HCT116 (cell line): ENCODE results near the gene ACY1. TPM values are rescaled to one million over a fixed set of nuclear protein-coding genes. Genes with fewer than 3 reads are reported as not detected.

Source experiments
- ATAC-seq: fragments of 200-7000 bp; cut with Tn5 transposase; 2 replicates; pipeline ENCODE4 v1.9.1; 2020; ENCODE audit warnings: mild to moderate bottlenecking, moderate library complexity
- BruUV-seq: library from RNA; stranded (reverse); fragments of 400-500 nt; replicated peaks from 2 replicates; lab custom pipeline; 2021; lab: Mats Ljungman, UMichigan
- CTCF ChIA-PET: fragments of 300-600 bp; sonication (Branson Sonifier 250); formaldehyde crosslinking; loops from one replicate; lab custom pipeline; 2021; ENCODE audit warnings: antibody characterized with exemption; lab: Charles Lee
- POLR2A ChIA-PET: fragments of 300-600, 350-600 bp; sonication (Branson Sonifier 250); formaldehyde crosslinking; loops from one replicate; lab custom pipeline; 2021; ENCODE audit warnings: antibody characterized with exemption; lab: Charles Lee
- RAD21 ChIA-PET, 2 experiments: fragments of 300-600 bp; sonication (Branson Sonifier 250); formaldehyde crosslinking; loops; one replicate each; lab custom pipeline; 2023; ENCODE audit warnings: low total read pairs in 2 of 2; ENCODE audit not compliant: uncharacterized antibody in 2 of 2, unreplicated experiment in 2 of 2, low non-redundant PET in 1 of 2; lab: Charles Lee
- DNase-seq: peaks from one replicate; pipeline ENCODE4 v3.0.0-alpha.2; 2010; ENCODE audit warnings: low read depth, low spot score
- H2AFZ ChIP-seq: fragments of 200-600 bp; shearing (Covaris generic), sonication (generic); 2 replicates; pipeline ENCODE4 v1.6.1; 2017; ENCODE audit warnings: low read depth, mixed run types, mixed read lengths, antibody characterized with exemption, low read length; ENCODE audit not compliant: poor library complexity, severe bottlenecking
- H3K27ac ChIP-seq: 2 replicates; pipeline ENCODE4 v1.5.1; 2012; ENCODE audit warnings: low read depth, low read length
- H3K27me3 ChIP-seq: fragments of 200-600 bp; sonication (generic); 2 replicates; pipeline ENCODE4 v1.6.1; 2016; ENCODE audit warnings: mixed run types, low read length, mixed read lengths; ENCODE audit not compliant: insufficient read depth
- H3K36me3 ChIP-seq, 2 experiments: fragments of 200-500 bp in 1 of 2; fragments of 200-600 bp in 1 of 2; sonication (Bioruptor generic) in 1 of 2; sonication (generic) in 1 of 2; 2 replicates each; pipeline versions ENCODE4 v1.5.1 to v1.6.1; 2014 to 2016; ENCODE audit warnings: low read length in 2 of 2, inconsistent platforms in 1 of 2, mixed read lengths in 1 of 2, mixed run types in 1 of 2; ENCODE audit not compliant: insufficient read depth in 2 of 2, control insufficient read depth in 1 of 2
- H3K4me1 ChIP-seq, 2 experiments: fragments of 200-600 bp in 1 of 2; sonication (generic) in 1 of 2; 2 replicates each; pipeline versions ENCODE4 v1.5.1 to v1.6.1; 2012 to 2017; ENCODE audit warnings: low read length in 2 of 2, inconsistent platforms in 1 of 2, mild to moderate bottlenecking in 1 of 2, mixed read lengths in 1 of 2, mixed run types in 1 of 2, moderate library complexity in 1 of 2; ENCODE audit not compliant: insufficient read depth in 2 of 2, control insufficient read depth in 1 of 2
- H3K4me2 ChIP-seq: fragments of 200-600 bp; sonication (generic); 2 replicates; pipeline ENCODE4 v1.6.1; 2017; ENCODE audit warnings: mixed run types, low read length, mixed read lengths
- H3K4me3 ChIP-seq, 2 experiments: fragments of 200-600 bp in 1 of 2; sonication (generic) in 1 of 2; replicated peaks in 1 of 2; 2 replicates each; pipeline ENCODE4 v1.5.1; 2011 to 2016; ENCODE audit warnings: low read length in 2 of 2, control low read depth in 1 of 2, low read depth in 1 of 2, mild to moderate bottlenecking in 1 of 2, mixed read lengths in 1 of 2, mixed run types in 1 of 2
- H3K79me2 ChIP-seq: fragments of 200-600 bp; sonication (generic); 2 replicates; pipeline ENCODE4 v1.6.1; 2017; ENCODE audit warnings: mild to moderate bottlenecking, mixed run types, low read length, moderate library complexity, mixed read lengths; ENCODE audit not compliant: insufficient read depth
- H3K9ac ChIP-seq: fragments of 200-600 bp; sonication (generic); 2 replicates; pipeline ENCODE4 v1.6.1; 2016; ENCODE audit warnings: low read length, mixed read lengths
- H3K9me2 ChIP-seq: fragments of 200-600 bp; sonication (generic), shearing (Covaris generic); 2 replicates; pipeline ENCODE4 v1.6.1; 2017; ENCODE audit warnings: mixed run types, mild to moderate bottlenecking, moderate library complexity; ENCODE audit not compliant: insufficient read depth
- H3K9me3 ChIP-seq, 2 experiments: fragments of 200-500 bp in 1 of 2; fragments of 200-600 bp in 1 of 2; sonication (Bioruptor generic) in 1 of 2; sonication (generic) in 1 of 2; 2 replicates each; pipeline ENCODE4 v1.6.1; 2014 to 2017; ENCODE audit warnings: low read length in 2 of 2, mixed read lengths in 2 of 2, inconsistent platforms in 1 of 2, low read depth in 1 of 2, mild to moderate bottlenecking in 1 of 2, mixed run types in 1 of 2, moderate library complexity in 1 of 2; ENCODE audit not compliant: control insufficient read depth in 1 of 2, insufficient read depth in 1 of 2
- H4K20me1 ChIP-seq: fragments of 200-600 bp; sonication (generic), shearing (Covaris generic); 2 replicates; pipeline ENCODE4 v1.6.1; 2017; ENCODE audit warnings: mixed run types, mild to moderate bottlenecking, moderate library complexity; ENCODE audit not compliant: insufficient read depth
- ATF3 ChIP-seq: IDR thresholded peaks from 2 replicates; pipeline ENCODE4 v1.6.1; 2012
- CTCF ChIP-seq, 3 experiments: fragments of 200-600 bp in 1 of 3; sonication (generic) in 1 of 3; IDR thresholded peaks in 2 of 3; conservative IDR thresholded peaks in 1 of 3; 2 replicates each; pipeline ENCODE4 v1.5.1; 2012 to 2017; ENCODE audit warnings: low read depth in 2 of 3, low read length in 2 of 3, antibody characterized with exemption in 1 of 3, borderline replicate concordance in 1 of 3, control low read depth in 1 of 3, mild to moderate bottlenecking in 1 of 3, mixed read lengths in 1 of 3, mixed run types in 1 of 3, moderate library complexity in 1 of 3; ENCODE audit not compliant: insufficient read depth in 1 of 3
- EGR1 ChIP-seq: IDR thresholded peaks from 2 replicates; pipeline ENCODE4 v1.6.1; 2012; ENCODE audit warnings: low read depth
- ELF1 ChIP-seq: IDR thresholded peaks from 2 replicates; pipeline ENCODE4 v1.6.1; 2012; ENCODE audit warnings: low read depth, borderline replicate concordance
- EZH2phosphoT487 ChIP-seq: fragments of 200-600 bp; IDR thresholded peaks from 2 replicates; pipeline ENCODE4 v1.6.1; 2018; ENCODE audit warnings: antibody characterized with exemption, borderline replicate concordance
- FOSL1 ChIP-seq: IDR thresholded peaks from 2 replicates; pipeline ENCODE4 v1.6.1; 2012; ENCODE audit warnings: low read depth
- JUND ChIP-seq: IDR thresholded peaks from 2 replicates; pipeline ENCODE4 v1.6.1; 2012
- POLR2AphosphoS5 ChIP-seq: IDR thresholded peaks from 2 replicates; pipeline ENCODE4 v1.6.1; 2011; ENCODE audit warnings: mild to moderate bottlenecking, low read depth, low read length, moderate library complexity
- RAD21 ChIP-seq: IDR thresholded peaks from 2 replicates; pipeline ENCODE4 v1.6.1; 2012; ENCODE audit warnings: low read depth, mild to moderate bottlenecking
- SIN3A ChIP-seq: IDR thresholded peaks from 2 replicates; pipeline ENCODE4 v1.6.1; 2012; ENCODE audit warnings: low read depth
- SRF ChIP-seq: IDR thresholded peaks from 2 replicates; pipeline ENCODE4 v1.6.1; 2012; ENCODE audit warnings: low read depth
- YY1 ChIP-seq: IDR thresholded peaks from 2 replicates; pipeline ENCODE4 v1.6.1; 2011; ENCODE audit warnings: low read length, low read depth, moderate library complexity, mild to moderate bottlenecking; ENCODE audit not compliant: insufficient replicate concordance; ENCODE audit errors: extremely low read depth
- ZFX ChIP-seq: fragments of 450-650 bp; IDR thresholded peaks from 2 replicates; pipeline ENCODE4 v1.6.1; 2017
- ZNF274 ChIP-seq: fragments of 200-500 bp; sonication (Bioruptor generic); IDR thresholded peaks from 2 replicates; pipeline ENCODE4 v1.6.1; 2014; ENCODE audit warnings: mild to moderate bottlenecking, low read depth, low read length, inconsistent platforms
- intact Hi-C: fragments of 100-400 bp; cut with micrococcal nuclease; formaldehyde crosslinking; loops from 2 replicates; pipeline ENCODE4 v1.10.0; 2022
- total RNA-seq: library from RNA; stranded (reverse); gene quantifications from one replicate; pipeline ENCODE4 v1.2.1, GENCODE V29; 2021; ENCODE audit not compliant: unreplicated experiment

Gene ACY1
- total RNA-seq, 1 experiment from 2014 or later: 73.2 TPM

- H3K9ac ChIP-seq: peak overlapping the region; percentile 91
- H2AFZ ChIP-seq: no peak overlapping the region
- H3K9me3 ChIP-seq: no peaks in the 10 kb centered on the region
- TF ChIP-seq FOSL1: no peak
- no peak for TF ChIP-seq YY1
- no peak for TF ChIP-seq EZH2phosphoT487
- H3K4me3 ChIP-seq: peak overlapping the region; percentile 82 to 100
- no peaks in the 10 kb centered on the region for H3K9me2 ChIP-seq
- CTCF ChIA-PET: no interaction called here
- intact Hi-C loops: no loop called here
- no peaks in the 10 kb centered on the region for H3K27me3 ChIP-seq
- DNase-seq (no peak), ATAC-seq (no peak)
- H3K27ac ChIP-seq: peak overlapping the region; percentile 88
- peaks cover 13 to 46% of the 10 kb centered on the region in 2 experiments for H3K4me1 ChIP-seq
- H3K4me2 ChIP-seq: peak overlapping the region; percentile 95
- H3K36me3 ChIP-seq: peaks cover 15 to 29% of the 10 kb centered on the region in 2 experiments
- peaks cover 30% of the 10 kb centered on the region for H3K79me2 ChIP-seq
- no peaks in the 10 kb centered on the region; the same call in 1 of the 2 replicates for H4K20me1 ChIP-seq
- RAD21 ChIA-PET: interaction anchor here (0.6 to 1.3 kb wide), 2 partner anchors 27 to 53 kb away, joined by 3 to 6 read pairs; partner anchors contain the start of gene RRP9 (in 1 of the 2)
- POLR2A ChIA-PET: interaction anchor here (1.8 to 5.1 kb wide), 4 partner anchors 11 to 160 kb away, joined by 10 to 31 read pairs (median 22); partner anchors contain the start of genes ACY1, PARP3, POC1A and RRP9
- no TSS peak for BruUV-seq
Observed at GRCh38 chr3:51994530-51994929, 11.2 kb downstream of the ACY1 start.

- Histone ChIP-seq H4K20me1 (no peaks in the 10 kb centered on the region; the same call in 1 of the 2 replicates), H3K4me1 (peaks cover 13 to 46% of the 10 kb centered on the region in 2 experiments), H3K36me3 (peaks cover 15 to 29% of the 10 kb centered on the region in 2 experiments), H3K9me2 (no peaks in the 10 kb centered on the region), H3K27ac (peak within 1 kb of the TSS; percentile 88), H3K4me2 (peak within 1 kb of the TSS; percentile 95), H3K9me3 (no peaks in the 10 kb centered on the region), H3K27me3 (no peaks in the 10 kb centered on the region), H3K79me2 (peaks cover 30% of the 10 kb centered on the region), H3K9ac (peak within 1 kb of the TSS; percentile 91), H2AFZ (no peak within 1 kb of the TSS), H3K4me3 (peak within 1 kb of the TSS; percentile 82 to 100)
- ChIA-PET CTCF (interaction anchor here (1.0 to 1.2 kb wide), 2 partner anchors 12 to 52 kb away, joined by 4 to 7 read pairs; partner anchors contain the start of gene ACY1), POLR2A (interaction anchor here (0.5 to 5.1 kb wide), 20 partner anchors 9 to 389 kb away, joined by 3 to 31 read pairs (median 4); partner anchors contain the start of genes ABHD14B, ACY1, DUSP7 and PARP3), RAD21 (interaction anchor here in 1 of 2 experiments (0.6 to 1.3 kb wide), 3 partner anchors 54 to 281 kb away, joined by 3 to 4 read pairs (median 3); partner anchors contain the start of genes PARP3 and RRP9)
- ATAC-seq: peak; percentile 72
- intact Hi-C loops: no loop called here
- DNase-seq: peak; percentile 90
- BruUV-seq: no TSS peak
- TF ChIP-seq YY1 (peak; percentile 86), SRF (no peak), EZH2phosphoT487 (no peak), ELF1 (no peak), EGR1 (no peak), ZNF274 (no peak), RAD21 (no peak), POLR2AphosphoS5 (peak; percentile 94), ZFX (peak; percentile 38; the same call in 1 of the 2 replicates), JUND (no peak), FOSL1 (no peak), ATF3 (no peak), SIN3A (no peak), CTCF (IDR thresholded peaks at IDR 0.05 in 2 of 3, conservative IDR thresholded peaks at IDR 0.05 in 1 of 3; ENCODE audit: borderline replicate concordance in 1 of 3, insufficient read depth in 1 of 3, low read depth in 2 of 3, low read length in 2 of 3) (no peak)
Observed at GRCh38 chr3:51995346-51996163, 12.2 kb downstream of the ACY1 start, which contains the start of gene RPL29. RPL29 (minus strand) TSS chr3:51995895; CDS start chr3:51995461, 434 bp downstream.
